GM18907 (cell line): ENCODE data around the gene MSS51.
"Not testable (repeated sequence)": the region's sequence is repeated elsewhere in the genome, so short reads cannot be mapped to it uniquely, and the experiment has no call there.

Experiments used
- ATAC-seq: cut with Tn5 transposase; IDR thresholded peaks from one replicate; pipeline ENCODE4 v1.9.1; 2021; ENCODE audit warnings: mild to moderate bottlenecking, moderate library complexity; ENCODE audit not compliant: unreplicated experiment

MSS51 gene

DNA sequence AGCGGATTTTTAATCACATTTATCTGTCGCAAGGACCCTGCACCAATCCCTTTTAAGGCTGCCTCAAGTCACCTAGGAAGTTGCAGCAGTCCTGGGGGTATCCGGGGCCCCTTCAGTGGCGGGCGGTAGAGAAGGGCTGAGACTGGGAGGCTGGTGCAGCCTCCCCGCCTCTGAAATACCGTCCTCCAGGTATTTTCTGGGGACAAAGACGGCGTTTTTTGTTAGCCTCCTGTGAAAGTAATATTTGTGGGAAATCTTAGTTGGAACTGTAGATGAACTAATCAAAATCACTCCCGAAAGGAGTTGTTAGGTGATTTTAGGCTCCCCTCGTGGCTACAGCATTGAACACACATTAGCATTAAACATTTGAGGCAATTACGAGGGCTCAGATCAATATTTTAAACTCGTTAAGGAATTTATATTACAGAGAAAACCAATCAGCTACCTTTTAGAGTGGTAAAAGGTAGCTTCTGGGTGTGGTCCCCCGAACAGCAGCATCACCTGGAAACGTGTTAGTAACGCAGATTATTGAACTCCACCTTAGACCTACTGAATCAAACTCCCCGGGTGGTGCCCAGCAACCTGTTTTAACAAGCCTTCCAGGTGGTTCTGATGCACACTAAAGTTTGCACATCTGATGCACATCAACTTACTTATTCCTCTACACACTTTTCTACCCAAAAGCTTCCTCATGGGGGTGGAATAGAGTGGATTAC is 19.0 kb downstream of the MSS51 start:
- ATAC-seq = peak; percentile 35

DNA sequence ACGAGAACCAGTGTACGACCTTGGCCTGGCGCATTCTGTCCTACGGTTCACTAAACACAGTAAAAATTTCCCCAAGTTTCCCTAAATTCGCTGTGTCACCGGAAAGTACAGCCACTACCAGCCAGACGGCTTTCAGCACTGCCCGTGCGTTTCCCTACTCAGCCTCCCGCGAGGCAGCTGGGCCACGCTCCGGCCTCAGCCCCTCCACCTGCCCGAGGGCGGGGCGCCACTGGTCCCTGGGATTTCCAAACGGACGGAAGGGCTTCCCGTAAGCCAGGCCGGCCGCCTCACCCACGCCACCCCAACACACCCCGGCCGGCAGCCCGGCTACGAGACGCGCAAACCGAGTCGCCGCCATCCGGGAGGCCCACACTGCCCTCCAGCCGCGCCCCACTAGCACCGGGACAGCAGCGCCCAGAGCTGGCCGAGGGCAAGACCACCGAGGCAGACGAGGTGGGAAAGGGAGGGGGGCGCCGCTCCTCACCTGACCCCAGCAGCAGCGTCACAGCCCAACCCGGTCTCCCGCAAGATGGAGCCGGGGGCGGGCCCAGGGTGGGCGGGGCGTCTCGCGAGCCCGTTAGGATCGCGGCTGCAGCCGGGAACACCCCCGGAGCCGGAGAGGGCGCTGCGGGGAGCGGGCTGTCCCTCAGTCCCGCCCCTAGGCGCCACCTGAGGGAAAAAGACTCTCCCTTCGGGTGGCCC is 19.7 kb downstream of the MSS51 start, which contains the start of gene ANXA7:
ANXA7 (minus strand) TSS at position 531 of the 702 bp plus-strand sequence. CDS start 13,202 bp downstream, outside the sequence.
- ATAC-seq = peak; percentile 94

DNA sequence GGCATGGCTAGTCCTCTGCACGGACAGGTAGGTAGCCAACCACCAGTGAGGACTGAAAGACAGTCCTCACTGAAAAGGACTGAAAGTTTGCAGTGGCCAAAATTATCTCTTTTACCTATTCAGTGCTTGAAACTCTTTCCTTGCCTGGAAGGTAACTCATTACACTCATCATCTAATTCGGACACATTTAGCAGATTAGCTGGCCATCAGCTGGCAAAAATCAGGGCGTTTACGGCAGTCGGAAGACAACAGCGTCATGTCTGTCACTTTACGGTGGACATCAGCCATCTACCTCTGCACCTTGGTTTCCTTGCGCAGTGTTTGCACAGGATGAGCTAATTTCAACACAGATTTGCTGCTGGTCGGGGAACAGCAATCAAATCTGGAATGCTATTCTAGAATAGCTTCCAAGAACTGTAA is 20.2 kb downstream of the MSS51 start:
- peak; percentile 39 for ATAC-seq

DNA sequence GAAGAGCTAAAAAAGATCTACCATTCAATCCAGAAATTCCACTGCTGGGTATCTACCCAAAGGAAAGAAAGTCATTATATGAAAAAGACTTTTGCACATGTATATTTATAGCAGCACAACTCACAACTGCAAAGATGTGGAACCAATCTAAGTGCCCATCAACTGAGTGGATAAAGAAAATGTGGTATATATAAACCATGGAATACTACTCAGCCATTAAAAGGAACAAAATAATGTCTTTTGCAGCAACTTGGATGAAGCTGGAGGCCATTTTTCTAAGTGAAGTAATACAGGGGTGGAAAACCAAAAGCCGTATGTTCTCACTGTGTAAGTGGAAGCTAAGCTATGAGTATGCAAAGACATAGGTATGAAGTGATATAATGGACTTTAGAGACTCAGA is 22.5 kb downstream of the MSS51 start:
- no peak for ATAC-seq

DNA sequence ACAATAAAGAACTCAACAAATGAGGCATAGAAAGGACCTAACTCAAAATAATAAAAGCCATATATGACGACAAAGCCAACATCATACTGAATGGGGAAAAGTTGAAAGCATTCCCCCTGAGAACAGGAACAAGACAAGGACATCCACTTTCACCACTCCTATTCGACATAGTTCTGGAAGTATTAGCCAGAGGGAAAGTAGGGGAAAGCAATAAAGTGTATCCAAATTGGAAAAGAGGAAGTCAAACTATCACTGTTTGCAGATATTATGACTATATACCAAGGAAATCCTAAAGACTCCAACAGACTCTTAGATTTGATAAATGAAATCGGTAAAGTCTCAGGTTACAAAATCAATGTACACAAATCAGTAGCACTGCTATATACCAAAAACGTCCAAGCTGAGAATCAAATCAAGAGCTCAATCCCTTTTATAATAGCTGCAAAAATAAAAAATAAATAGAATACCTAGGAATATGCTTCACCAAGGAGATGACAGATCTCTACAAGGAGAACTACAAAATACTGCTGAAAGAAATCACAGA is 24.3 kb downstream of the MSS51 start:
- no peak for ATAC-seq

DNA sequence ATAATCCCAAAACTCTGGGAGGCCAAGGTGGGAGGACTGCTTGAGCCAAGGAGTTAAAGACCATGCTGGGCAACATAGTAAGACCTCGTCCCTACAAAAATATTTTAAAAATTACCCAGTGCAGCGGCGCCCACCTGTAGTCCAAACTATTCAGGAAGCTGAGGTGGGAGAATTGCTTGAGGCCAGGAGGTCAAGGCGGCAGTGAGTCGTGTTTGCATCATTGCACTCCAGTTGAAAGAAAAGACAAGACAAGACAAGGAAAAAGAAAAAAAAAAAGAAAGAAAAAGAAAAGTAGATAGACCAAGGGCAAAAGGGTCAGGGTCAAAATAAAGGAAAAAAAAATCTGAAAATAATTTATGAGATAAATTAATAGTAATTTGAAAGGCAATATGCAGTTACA is 25.3 kb downstream of the MSS51 start:
- no peak for ATAC-seq

DNA sequence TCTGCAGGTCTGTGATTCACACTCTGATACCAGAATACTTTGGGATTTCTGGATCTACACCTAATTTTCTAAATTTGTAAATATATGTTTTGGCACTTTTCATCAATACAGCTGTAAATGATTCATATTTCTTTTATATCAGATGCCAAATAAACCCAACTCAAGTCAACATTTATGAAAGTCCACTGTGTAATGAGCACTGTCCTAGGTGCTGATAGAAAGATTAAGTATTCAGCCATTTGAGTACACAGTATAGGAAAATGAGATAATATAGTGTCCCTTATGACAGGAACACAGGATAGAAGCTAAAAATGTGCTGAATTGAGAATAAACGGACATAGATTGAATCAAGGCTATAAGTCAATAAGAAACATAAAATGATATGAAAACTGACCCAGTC is 25.9 kb downstream of the MSS51 start:
- no peak for ATAC-seq

DNA sequence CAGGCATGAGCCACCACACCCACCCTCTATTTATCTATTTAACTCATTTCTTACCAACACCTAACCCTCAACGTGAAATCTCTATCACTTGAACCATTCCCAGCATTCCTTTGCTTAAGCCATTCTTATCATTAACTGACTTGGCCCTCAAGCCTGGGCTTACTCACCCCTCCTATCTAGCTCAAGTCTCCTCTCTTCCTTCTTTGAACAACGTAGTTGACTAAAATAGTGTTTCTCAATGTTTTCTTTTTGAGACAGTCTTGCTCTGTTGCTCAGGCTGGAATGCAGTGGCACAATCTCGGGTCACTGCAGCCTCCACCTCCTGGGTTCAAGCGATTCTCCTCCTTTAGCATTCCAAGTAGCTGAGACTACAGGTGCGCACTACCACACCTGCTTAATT is 26.5 kb downstream of the MSS51 start:
- no peak for ATAC-seq

DNA sequence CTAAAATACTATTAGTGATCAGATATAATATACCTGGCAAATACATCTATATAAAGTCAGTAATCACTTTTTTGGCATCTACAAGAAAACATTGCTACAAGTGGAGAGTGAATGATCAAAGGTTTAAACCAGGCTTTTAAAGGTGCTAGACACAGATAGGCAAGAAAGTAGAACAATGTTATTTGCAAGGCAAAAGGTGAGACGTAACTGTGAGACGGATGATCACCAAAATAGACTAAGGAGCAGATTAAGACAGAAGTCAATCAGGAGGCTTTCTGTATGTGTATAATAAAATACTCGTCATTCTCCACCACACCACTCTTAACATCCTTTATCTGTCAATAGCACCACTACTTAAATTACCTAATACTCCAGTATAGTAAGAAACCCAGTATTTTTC is 27.8 kb downstream of the MSS51 start:
- ATAC-seq = no peak

DNA sequence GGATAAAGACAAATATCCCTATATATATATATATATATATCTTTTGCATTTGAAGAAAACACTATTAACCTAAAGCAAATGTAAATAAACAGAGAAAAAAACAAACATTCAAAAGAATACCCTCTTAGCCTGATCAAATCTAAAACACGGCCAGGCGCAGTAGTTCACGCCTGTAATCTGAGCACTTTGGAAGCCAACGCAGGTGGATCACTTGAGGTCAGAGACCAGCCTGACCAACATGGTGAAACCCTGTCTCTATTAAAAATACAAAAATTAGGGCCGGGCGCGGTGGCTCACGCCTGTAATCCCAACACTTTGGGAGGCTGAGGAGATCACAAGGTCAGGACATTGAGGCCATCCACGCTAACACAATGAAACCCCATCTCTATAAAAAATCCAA is 28.7 kb downstream of the MSS51 start:
- ATAC-seq = no peak

DNA sequence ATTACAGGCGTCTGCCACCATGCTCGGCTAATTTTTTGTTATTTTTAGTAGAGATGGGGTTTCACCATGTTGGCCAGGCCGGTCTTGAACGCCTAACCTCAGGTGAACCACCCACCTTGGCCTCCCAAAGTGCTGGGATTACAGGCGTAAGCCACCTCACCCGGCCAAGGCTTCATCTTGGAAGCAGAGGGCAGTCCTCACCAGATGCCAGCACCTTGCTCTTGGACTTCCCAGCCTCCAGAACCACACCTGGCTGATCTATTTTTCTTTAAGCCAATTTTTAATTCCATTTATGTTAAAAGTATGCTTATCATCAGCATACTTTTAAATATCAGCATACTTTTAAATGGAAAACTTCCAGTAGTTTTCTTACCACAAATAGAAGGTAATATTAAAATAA is 31.7 kb downstream of the MSS51 start:
- no peak for ATAC-seq

DNA sequence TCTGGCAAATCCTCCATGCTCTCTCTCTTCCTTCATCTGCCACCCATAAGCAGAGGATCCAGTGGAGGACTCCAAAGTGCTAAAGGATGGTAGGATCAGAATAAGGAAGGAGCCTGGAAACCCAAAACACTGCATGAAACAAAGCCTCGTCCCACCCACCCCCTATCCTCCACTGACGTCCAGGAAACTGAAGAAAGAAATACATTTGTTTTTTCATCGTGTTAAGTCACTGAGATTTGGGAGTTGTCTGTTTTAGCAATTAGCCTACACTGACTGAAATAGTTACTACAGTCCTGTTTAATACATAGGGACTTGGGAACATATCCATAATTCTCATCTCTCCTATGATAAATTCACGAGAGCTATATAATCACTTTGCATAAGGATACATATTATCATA is 34.3 kb downstream of the MSS51 start:
- no peak for ATAC-seq

DNA sequence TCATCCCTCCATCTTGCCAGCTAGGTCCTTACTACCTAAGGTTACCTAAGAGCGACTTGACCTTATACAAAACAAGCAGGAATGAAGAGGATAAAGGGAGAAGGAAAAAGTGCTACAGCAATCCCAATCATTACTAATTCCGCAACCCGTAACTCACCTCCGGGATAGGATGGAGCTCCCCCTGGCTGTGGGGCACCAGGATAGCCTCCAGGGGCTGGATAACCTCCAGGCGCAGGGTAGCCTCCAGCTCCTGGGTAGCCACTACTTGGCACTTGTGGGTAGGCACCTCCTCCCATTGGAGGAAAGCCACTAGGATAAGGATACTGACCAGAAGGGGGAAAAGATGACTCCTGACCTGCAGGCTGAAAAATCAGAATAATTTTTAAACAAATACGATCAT is 35.3 kb downstream of the MSS51 start:
- ATAC-seq = no peak

DNA sequence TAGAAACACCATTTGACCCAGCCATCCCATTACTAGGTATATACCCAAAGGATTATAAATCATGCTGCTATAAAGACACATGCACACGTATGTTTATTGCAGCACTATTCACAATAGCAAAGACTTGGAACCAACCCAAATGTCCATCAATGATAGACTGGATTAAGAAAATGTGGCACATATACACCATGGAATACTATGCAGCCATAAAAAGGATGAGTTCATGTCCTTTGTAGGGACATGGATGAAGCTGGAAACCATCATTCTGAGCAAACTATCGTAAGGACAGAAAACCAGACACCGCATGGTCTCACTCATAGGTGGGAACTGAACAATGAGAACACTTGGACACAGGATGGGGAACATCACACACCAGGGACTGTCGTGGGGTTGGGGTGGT is 39.0 kb downstream of the MSS51 start:
- ATAC-seq = not testable (repeated sequence)

DNA sequence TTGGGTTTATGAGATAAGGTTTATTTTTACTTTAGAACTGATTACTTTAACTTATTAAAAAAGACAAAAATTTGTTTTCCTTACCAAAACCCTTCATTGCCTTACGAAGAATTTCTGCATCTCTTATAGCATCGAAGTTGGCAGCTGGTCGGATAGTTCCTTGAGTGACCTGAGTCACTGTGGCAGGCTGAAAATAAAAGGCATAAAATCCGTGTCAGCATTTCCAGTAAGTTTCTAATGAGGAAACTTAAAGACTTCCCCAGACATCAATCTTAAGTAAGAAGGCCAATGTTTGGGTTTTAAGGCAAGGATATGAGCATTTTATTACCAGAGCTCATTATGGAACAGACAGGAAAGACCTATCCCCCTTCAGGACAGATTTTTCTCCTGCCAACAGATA is 45.1 kb downstream of the MSS51 start:
- no peak for ATAC-seq

DNA sequence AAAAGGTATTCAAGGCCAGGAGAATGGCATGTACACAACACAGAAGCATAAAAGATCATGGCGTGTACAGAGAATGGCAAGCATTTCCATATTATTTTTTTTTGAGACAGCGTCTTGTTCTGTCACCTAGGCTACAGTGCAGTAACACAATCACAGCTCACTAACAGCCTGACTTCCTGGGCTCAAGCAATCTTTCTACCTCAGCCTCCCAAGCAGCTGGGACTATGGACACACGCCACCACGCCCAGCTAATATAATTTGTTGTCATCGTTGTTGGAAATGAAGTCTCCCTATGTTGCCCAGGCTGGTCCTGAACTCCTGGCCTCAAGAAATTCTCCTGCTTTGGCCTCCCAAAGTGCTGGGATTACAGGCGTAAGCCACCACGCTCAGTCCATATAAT is 46.8 kb downstream of the MSS51 start:
- no peak for ATAC-seq

DNA sequence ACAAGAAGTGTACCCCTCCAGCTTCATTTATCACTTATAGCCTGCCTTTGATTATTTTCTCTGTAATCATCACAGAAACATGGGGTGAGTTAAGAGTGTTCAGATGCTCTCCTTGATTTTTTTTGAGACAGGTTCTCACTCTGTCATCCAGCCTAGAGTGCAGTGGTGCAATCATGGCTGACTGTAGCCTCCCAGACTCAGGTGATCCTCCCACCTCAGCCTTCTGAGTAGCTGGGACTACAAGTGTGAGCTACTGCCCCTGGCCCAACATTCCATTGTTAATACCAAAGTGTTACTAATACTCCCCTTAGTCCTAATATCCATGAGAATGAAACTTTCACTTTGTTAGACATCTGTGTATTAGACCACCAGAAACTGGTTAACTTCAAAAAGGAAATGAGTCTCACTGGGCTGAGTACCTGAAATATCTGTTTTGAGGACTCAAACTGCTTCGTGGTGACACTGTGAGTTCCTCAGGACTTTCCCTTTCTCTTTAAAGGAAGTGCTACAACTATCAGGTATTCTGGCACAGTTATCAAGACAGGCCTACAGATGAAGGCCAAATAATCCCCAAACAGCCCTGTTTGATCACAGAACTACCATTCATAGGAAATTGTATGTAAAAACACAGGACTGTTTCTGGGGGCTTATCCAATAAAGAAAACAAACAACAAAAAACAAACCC is 54.2 kb downstream of the MSS51 start:
- no peak for ATAC-seq

DNA sequence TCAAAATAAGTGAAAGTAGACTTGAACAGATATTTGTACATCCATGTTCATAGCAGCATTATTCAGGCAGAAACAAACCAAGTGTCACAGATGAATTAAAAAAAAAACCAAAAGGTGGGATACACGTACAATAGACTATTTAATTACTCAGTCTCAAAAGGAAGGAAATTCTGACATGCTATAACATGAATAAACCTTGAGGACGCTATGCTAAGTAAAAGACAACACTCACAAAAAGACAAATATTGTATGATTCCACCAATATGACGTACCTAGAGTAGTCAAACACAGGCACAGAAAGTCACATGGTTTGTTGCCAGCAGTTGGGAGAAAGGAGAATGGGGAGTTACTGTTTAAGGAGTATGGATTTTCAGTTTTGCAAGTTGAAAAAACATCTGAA is 56.7 kb downstream of the MSS51 start:
- no peak for ATAC-seq
